Omental fat pad (tissue), 4 donors: ENCODE data around the gene ASL. TPM values are rescaled to one million over a fixed set of nuclear protein-coding genes. Genes with fewer than 3 reads are reported as not detected.
A peak's percentile ranks its signal among the peaks of the same experiment; 100 is the strongest.
"Not testable (repeated sequence)": the region's sequence is repeated elsewhere in the genome, so short reads cannot be mapped to it uniquely, and the experiment has no call there.

Experiments
- ATAC-seq: fragments of 150-250 bp; one replicate; pipeline ENCODE4 v1.9.1; 2016; ENCODE audit warnings: mild to moderate bottlenecking, moderate library complexity; ENCODE audit not compliant: low FRiP score
- DNase-seq: peaks from one replicate; pipeline ENCODE4 v3.0.0-alpha.2; 2019; ENCODE audit warnings: low spot score
- total RNA-seq, 4 donors: library from RNA; depleted of rRNA; stranded (reverse); fragments of >200 nt; gene quantifications; one replicate each; pipeline ENCODE4 v1.1.0, GENCODE V29; 2016
- TF ChIP-seq, protein P1 (sequence below), 3 donors: fragments of 450-650 bp; IDR thresholded peaks; one replicate each; pipeline ENCODE4 v1.5.1; 2016 to 2017; ENCODE audit warnings: antibody characterized with exemption in 3 of 3, mild to moderate bottlenecking in 3 of 3, moderate library complexity in 2 of 3

The ASL gene
- total RNA-seq, 4 donors from 2014 or later: 17.1 to 42.1 (median 24.7) TPM

DNA sequence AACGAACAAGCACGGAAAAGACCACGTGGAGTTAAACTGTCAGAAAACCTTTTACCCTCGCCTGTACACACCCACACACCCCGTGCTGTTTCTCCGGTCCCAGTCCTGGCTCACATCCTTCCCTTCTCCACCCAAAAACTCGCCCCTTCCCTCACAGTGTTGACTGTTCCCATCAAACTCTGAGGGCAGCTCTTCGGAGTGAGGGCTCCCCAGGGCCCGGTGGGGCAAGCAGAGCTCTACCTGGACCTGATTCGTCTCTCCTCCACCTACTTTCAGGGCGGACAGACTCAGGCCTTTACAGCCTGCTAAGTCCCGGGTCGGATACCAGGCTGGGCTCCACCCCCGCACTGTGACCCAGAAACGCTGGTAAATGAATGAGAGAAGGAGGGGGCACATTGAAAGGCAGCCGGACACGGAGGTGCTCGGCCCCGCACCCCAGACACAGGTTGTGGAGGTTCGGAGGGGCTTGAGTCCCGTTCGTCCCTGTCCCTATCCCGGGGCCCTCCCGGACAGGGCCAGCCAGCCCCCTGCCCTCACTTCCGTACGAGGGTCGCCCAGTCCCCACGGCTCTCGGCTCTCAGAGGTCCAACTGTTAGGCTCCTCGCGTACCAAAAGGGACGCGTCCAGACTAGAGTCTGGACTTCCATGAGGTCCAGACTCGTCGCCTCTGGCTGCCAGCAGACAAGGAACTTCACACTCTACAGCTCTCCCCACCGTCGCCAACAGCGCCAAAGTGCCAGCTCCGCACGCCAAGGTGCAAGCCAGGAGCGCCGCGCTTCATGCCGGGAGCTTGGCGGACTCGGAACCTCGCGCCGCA is 31.7 kb upstream of the ASL start:
- DNase-seq (no peak), ATAC-seq (peak; percentile 62)
- TF ChIP-seq, protein P1, sequence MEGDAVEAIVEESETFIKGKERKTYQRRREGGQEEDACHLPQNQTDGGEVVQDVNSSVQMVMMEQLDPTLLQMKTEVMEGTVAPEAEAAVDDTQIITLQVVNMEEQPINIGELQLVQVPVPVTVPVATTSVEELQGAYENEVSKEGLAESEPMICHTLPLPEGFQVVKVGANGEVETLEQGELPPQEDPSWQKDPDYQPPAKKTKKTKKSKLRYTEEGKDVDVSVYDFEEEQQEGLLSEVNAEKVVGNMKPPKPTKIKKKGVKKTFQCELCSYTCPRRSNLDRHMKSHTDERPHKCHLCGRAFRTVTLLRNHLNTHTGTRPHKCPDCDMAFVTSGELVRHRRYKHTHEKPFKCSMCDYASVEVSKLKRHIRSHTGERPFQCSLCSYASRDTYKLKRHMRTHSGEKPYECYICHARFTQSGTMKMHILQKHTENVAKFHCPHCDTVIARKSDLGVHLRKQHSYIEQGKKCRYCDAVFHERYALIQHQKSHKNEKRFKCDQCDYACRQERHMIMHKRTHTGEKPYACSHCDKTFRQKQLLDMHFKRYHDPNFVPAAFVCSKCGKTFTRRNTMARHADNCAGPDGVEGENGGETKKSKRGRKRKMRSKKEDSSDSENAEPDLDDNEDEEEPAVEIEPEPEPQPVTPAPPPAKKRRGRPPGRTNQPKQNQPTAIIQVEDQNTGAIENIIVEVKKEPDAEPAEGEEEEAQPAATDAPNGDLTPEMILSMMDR (IDR thresholded peaks at IDR 0.05): no peak

DNA sequence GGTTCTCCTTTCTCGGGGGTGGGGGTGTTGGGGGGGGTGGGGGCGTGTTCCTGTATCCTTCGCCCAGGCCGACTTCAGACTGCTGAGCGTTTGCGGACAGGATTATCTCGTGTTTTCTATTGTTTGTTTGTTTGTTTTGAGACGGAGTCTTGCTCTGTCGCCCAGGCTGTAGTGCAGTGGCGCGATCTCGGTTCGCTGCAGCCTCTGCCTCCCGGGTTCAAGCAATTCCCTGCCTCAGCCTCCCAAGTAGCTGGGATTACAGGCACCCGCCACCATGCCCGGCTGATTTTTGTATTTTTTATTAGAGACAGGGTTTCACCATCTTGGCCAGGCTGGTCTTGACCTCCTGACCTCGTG is 31.1 kb upstream of the ASL start:
- ATAC-seq, DNase-seq: not testable (repeated sequence)

DNA sequence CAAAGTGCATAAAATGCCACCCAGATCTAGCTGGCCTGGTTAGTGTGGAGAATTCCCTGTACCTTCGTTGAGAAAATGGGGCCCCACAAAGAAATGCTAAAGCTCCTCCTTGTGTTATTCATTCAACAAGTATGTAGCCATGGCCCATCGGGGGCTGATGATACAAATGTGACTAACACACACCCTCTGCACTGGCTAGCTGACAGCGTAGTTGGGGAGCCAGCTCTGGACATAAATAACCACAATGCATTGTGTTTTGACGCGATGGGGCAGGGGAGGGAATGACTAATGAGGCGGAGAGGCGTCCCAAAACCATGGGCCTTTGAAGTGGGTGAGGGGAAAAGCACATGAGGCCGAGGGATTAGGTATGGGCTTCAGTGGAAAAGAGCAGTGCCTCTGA is 28.2 kb upstream of the ASL start:
- DNase-seq (no peak), ATAC-seq (no peak)
- TF ChIP-seq, protein P1 (IDR thresholded peaks at IDR 0.05): no peak

DNA sequence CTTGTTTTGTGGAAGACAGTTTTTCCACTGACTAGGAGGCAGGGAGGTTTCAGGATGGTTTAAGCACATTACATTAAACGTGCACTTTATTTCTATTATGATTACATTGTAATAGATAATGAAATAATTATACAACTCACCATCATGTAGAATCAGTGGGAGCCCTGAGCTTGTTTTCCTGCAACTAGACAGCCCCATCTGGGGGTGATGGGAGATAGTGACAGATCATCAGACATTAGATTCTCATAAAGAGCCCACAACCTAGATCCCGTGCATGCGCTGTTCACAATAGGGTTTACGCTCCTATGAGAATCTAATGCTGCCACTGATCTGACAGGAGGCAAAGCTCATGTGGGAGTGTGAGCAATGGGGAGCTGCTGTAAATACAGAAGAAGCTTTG is 25.7 kb upstream of the ASL start:
- not testable (repeated sequence) for ATAC-seq, DNase-seq

DNA sequence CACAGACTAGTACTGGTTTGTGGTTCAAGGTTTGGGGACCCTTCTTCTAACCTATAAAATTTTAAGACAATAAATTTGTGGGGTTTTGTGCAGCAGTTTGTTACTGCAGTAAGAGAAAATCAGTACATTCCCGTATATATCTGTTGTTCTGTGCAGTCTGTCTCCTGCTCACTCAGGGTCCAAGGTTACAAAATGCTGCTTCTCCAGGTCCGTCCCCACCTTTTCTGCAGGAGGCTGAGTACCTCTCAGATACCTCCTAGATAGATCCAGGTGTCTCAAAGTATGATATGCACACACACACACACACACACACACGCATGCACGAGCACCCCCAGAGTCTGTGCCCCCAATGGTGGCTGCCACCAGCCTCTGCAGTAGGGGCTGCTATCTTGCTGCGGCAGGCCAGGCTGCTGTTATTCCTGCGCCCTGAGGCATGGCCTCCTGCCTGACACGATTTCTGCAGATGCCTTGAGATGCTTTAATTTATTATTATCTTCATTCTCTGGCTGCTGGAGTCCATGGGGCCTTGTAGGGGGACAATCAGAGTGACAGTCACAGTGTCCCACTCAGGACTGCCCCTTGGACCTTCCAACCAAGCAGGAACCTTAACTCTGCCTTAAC is 25.2 kb upstream of the ASL start:
- no peak for DNase-seq
- TF ChIP-seq, protein P1 (IDR thresholded peaks at IDR 0.05): no peak
- ATAC-seq: no peak

DNA sequence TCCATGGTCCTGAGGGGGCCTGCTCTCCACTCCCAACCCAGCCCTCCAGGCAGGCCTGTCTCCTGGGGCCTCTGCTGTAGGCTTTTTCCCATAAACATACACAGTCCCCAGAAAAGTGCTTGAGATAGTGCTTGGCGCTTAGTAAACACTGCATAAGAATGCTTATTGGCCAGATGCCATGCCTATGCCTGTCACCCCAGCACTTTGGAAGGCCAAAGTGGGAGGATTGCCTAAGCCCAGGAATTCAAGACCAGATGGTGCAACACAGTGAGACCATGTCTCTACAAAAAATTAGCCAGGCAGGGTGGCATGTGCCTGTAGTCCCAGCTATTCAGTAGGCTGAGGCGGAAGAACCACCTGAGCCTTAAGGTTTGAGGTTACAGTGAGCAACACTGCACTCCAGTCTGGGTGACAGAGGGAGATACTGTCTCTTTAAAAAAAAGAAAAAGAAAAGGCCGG is 24.6 kb upstream of the ASL start:
- TF ChIP-seq, protein P1 (IDR thresholded peaks at IDR 0.05): no peak
- DNase-seq (no peak), ATAC-seq (peak; percentile 72)

DNA sequence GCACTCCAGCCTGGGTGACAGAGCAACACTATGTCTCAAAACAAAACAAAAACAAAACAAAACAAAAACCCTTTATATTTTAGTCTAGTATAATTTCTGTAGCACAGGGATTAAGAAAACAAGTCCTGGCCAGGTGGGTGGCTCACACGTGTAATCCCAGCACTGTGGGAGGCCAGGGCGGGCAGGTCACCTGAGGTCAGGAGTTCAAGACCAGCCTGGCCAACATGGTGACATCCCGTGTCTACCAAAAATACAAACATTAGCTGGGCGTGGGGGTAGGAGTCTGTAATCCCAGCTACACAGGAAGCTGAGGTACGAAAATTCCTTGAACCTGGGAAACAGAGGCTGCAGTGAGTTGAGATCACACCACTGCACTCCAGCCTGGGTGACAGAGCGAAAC is 23.2 kb upstream of the ASL start:
- DNase-seq (no peak), ATAC-seq (no peak)
- TF ChIP-seq, protein P1 (IDR thresholded peaks at IDR 0.05): no peak

DNA sequence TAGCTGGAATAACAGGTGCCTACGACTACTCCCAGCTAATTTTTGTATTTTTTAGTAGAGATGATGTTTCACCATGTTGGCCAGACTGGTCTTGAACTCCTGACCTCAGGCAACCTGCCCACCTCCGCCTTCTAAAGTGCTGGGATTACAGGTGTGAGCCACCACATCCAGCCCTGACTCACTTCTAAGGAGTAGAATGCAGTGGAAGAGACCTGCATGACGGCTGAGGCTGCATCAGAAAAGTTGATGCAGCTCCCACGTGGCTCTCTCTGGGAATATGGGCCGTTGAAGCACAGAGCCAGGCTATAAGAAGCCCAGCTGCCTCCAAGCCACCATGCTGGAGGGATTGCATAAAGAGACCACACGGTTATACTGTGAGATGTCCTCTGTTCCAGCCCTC is 21.6 kb upstream of the ASL start:
- DNase-seq: no peak
- no peak for ATAC-seq
- TF ChIP-seq, protein P1 (IDR thresholded peaks at IDR 0.05): no peak
